Cardiac muscle cell (in vitro differentiated cells and primary cell): ENCODE data around the gene PAPLN. TPM values are rescaled to one million over a fixed set of nuclear protein-coding genes. Genes with fewer than 3 reads are reported as not detected.

Experiments
- DNase-seq, 2 donors: peaks; one replicate each; pipeline versions ENCODE4 v3.0.0 to v3.0.0-alpha.2; 2010 to 2017; ENCODE audit warnings: low read depth in 1 of 2, low spot score in 1 of 2
- H3K27ac ChIP-seq: fragments of 200-600 bp; sonication (generic); 2 replicates; pipeline ENCODE4 v1.5.1; 2016
- H3K27me3 ChIP-seq: fragments of 200-600 bp; sonication (generic); 2 replicates; pipeline ENCODE4 v1.6.0; 2016; ENCODE audit warnings: control low read depth
- H3K36me3 ChIP-seq: fragments of 200-600 bp; sonication (generic); 2 replicates; pipeline ENCODE4 v1.5.1; 2016; ENCODE audit warnings: control low read depth
- H3K4me1 ChIP-seq: fragments of 200-600 bp; sonication (generic); 2 replicates; pipeline ENCODE4 v1.8.1; 2017; ENCODE audit warnings: low read depth, mild to moderate bottlenecking, mixed run types
- H3K4me3 ChIP-seq: fragments of 200-600 bp; sonication (generic); 2 replicates; pipeline ENCODE4 v1.5.1; 2016; ENCODE audit warnings: mild to moderate bottlenecking
- H3K9me3 ChIP-seq: fragments of 200-600 bp; sonication (generic); 2 replicates; pipeline ENCODE4 v1.5.1; 2017; ENCODE audit warnings: low read depth, mild to moderate bottlenecking, control low read depth
- CTCF ChIP-seq: IDR thresholded peaks from 2 replicates; pipeline ENCODE4 v1.5.1; 2012; ENCODE audit warnings: low read depth, mild to moderate bottlenecking, low read length
- polyA plus RNA-seq: library from polyadenylated mRNA; unstranded; fragments of >200 nt; fragmentation: Nextera tagmentation; extraction: Ambion mirVana; gene quantifications from 2 replicates; pipeline ENCODE4 v1.2.1, GENCODE V29; 2016
- total RNA-seq: library from RNA; depleted of rRNA; stranded (reverse); fragments of >200 nt; gene quantifications from 2 replicates; pipeline ENCODE4 v1.2.3, GENCODE V29; 2016

The PAPLN gene
- total and polyA plus RNA-seq, 2 experiments from 2014 or later, result 1.7 to 4.2 TPM

GRCh38 chr14:73250781-73251500 is 13.6 kb downstream of the PAPLN start:
- Histone ChIP-seq H3K27ac (no peak overlapping the region), H3K36me3 (no peaks in the 10 kb centered on the region), H3K4me3 (no peak overlapping the region), H3K4me1 (no peaks in the 10 kb centered on the region), H3K9me3 (no peaks in the 10 kb centered on the region), H3K27me3 (peaks cover 6% of the 10 kb centered on the region)
- no peak for TF ChIP-seq CTCF
- DNase-seq, result no peak

- H3K9me3 ChIP-seq, result no peaks in the 10 kb centered on the region
- H3K4me3 ChIP-seq, result no peak overlapping the region
- H3K4me1 ChIP-seq, result no peaks in the 10 kb centered on the region
- TF ChIP-seq CTCF, result no peak
- no peak for DNase-seq
- H3K36me3 ChIP-seq, result no peaks in the 10 kb centered on the region
- H3K27me3 ChIP-seq, result peaks cover 3% of the 10 kb centered on the region
- no peak overlapping the region for H3K27ac ChIP-seq
Observed at GRCh38 chr14:73251516-73252215, 14.4 kb downstream of the PAPLN start.

- Histone ChIP-seq H3K4me1 (no peaks in the 10 kb centered on the region), H3K4me3 (no peak overlapping the region), H3K36me3 (no peaks in the 10 kb centered on the region), H3K27me3 (no peaks in the 10 kb centered on the region), H3K9me3 (no peaks in the 10 kb centered on the region), H3K27ac (no peak overlapping the region)
- TF ChIP-seq CTCF, result no peak
- no peak for DNase-seq
Observed at GRCh38 chr14:73252491-73253322, 15.4 kb downstream of the PAPLN start.

- Histone ChIP-seq H3K4me1 (no peaks in the 10 kb centered on the region), H3K27ac (no peak overlapping the region), H3K36me3 (no peaks in the 10 kb centered on the region), H3K4me3 (no peak overlapping the region), H3K27me3 (no peaks in the 10 kb centered on the region), H3K9me3 (no peaks in the 10 kb centered on the region)
- DNase-seq, result no peak
- no peak for TF ChIP-seq CTCF
Observed at GRCh38 chr14:73253323-73253610, 16.0 kb downstream of the PAPLN start.

GRCh38 chr14:73253721-73254120 is 16.4 kb downstream of the PAPLN start:
- no peak for TF ChIP-seq CTCF
- Histone ChIP-seq H3K36me3 (no peaks in the 10 kb centered on the region), H3K27ac (no peak overlapping the region), H3K9me3 (no peaks in the 10 kb centered on the region), H3K4me3 (no peak overlapping the region), H3K27me3 (no peaks in the 10 kb centered on the region), H3K4me1 (no peaks in the 10 kb centered on the region)
- DNase-seq, result no peak
